ENCODE results near the gene INTS4.
"Not testable (repeated sequence)": the region's sequence is repeated elsewhere in the genome, so short reads cannot be mapped to it uniquely, and the experiment has no call there.

The INTS4 gene, protein sequence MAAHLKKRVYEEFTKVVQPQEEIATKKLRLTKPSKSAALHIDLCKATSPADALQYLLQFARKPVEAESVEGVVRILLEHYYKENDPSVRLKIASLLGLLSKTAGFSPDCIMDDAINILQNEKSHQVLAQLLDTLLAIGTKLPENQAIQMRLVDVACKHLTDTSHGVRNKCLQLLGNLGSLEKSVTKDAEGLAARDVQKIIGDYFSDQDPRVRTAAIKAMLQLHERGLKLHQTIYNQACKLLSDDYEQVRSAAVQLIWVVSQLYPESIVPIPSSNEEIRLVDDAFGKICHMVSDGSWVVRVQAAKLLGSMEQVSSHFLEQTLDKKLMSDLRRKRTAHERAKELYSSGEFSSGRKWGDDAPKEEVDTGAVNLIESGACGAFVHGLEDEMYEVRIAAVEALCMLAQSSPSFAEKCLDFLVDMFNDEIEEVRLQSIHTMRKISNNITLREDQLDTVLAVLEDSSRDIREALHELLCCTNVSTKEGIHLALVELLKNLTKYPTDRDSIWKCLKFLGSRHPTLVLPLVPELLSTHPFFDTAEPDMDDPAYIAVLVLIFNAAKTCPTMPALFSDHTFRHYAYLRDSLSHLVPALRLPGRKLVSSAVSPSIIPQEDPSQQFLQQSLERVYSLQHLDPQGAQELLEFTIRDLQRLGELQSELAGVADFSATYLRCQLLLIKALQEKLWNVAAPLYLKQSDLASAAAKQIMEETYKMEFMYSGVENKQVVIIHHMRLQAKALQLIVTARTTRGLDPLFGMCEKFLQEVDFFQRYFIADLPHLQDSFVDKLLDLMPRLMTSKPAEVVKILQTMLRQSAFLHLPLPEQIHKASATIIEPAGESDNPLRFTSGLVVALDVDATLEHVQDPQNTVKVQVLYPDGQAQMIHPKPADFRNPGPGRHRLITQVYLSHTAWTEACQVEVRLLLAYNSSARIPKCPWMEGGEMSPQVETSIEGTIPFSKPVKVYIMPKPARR

DNA sequence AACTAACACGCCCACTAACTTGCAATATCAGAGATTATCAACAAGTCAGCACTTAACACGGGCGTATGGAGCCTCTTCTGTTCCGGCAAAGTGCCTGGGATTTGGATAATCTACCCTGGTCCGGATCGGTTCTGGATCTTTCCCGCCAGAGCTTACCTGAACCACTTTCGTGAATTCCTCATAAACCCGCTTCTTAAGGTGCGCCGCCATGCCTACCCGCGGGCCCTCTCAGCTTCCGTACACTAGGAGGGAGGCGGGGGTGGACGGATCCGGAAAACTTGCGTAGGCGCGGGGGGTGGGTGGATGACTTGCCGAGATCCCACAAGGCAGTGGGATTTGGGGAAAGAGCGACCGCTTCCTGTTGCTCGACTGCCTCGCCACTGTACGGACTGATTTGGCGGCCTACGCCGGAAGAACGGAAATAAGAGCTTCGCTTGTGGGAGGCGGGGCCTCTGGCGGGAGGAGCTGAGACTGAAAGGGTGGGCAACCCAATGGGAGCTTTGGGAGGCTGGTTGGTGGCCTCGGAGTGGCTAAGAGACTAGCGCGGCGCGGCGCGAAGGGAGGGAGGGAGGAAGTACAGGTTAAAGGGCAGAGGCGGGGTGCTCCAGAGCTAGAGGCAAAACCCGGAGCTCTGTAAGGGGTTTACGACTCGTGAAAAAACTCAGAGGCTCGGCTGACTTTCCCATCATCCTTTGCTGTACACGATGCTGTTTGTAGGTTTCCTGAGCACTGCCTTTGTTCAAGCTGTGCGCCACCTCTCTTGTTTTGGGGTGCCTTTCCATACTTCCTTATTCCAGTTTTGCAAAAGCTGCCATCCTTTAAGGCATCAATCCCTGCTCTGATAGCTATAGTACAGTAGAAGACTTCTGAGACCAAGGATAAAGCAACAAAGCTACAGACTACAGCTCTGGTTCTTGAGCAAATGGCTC lies at the start of gene INTS4:
Gene INTS4 (minus strand): TSS at position 235 of the 929 bp plus-strand sequence. CDS start 25 bp downstream, at position 210.
- peak; percentile 98 for DNase-seq

DNA sequence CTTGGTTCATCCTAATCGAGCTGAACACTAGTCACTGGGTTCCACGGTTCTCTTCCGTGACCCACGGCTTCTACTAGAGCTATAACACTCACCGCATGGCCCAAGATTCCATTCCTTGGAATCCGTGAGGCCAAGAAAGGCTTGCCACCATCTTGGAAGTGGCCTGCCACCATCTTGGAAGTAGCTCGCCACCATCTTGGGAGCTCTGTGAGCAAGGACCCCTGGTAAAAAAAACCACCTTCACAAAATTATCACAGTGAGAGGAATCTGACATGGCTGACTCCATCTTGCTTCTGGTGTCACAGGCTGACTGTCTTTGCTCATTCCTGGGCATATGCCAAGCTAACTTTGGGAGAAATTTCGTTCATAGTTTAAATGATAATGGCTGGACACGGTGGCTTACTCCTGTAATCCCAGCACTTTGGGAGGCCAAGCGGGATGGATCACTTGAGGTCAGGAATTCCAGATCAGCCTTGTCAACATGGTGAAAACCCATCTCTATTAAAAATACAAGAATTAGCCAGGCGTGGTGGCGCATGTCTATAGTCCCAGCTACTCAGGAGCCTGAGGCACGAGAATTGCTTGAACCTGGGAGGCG lies 47.5 kb upstream of the INTS4 start:
- no peak for DNase-seq

DNA sequence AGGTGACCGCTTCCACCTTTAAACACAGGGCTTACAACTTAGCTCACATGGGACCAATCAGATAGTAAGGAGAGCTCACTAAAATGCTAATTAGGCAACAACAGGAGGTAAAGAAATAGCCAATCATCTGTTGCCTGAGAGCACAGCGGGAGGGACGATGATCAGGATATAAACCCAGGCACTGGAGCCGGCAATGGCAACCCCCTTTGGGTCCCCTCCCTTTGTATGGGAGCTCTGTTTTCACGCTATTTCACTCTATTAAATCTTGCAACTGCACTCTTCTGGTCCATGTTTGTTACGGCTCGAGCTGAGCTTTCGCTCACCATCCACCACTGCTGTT lies 46.9 kb upstream of the INTS4 start:
- not testable (repeated sequence) for DNase-seq

DNA sequence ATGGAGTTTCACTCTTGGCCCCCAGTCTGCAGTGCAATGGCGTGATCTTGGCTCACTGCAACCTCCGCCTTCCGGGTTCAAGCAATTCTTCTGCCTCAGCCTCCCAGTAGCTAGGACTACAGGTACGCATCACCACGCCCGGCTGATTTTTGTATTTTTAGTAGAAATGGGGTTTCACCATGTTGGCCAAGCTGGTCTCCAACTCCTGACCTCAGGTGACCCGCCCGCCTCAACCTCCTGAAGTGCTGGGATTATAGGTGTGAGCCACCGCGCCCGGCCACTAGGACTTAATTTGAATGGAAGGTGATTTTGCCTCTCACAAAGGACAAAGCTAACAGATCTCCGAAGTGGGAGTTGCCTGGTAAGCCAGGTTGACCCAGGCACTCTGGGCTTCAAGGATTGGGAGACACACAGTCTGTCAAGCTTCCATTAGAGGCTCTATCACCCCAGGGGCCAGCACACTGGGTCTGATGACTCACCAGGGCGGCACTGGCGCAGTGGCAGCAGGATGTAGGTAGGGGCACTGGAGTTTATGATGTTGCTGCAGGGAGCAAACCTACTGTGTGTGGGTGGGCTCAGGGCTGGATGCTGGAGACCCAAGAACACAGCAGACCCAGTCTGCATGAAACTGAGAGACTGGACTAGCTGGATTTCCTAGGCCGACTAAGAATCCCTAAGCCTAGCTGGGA lies 46.4 kb upstream of the INTS4 start:
- DNase-seq = no peak

DNA sequence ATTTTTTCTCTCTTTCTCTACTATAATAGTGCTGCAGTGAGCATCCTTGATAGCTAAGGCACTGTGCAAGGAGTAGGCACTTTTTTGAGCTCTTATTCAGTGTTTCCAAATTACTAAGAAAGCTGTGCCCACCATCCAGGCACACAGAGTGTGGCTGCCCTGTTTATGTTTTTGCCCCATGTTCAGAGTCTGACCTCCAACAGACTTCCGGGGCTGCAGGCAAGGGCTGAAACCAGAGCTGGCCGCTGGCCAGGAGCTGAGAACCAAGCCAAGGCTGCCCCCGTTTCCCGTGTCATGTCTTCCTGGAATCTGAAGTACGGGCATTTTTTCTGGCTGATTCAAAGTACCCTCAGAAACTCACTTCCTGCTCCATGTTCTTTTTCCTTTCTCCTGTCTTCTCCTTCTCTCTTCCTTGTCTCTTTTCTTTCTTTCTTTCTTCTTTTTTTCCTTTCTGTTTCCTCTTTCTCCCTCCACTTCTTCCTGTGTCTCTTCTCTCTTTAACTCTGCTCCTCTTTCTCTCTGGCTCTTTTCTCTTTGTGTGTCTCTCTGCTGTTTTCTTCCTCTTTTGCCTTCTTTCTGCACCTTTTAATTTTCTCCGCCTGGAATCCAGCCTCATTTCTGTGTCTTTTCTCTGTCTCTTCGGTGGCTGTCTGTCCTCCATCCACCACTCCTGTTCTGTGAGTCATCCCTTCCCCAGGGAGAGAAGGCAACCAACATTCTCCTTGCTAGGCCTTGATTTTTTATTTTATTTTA lies 45.6 kb upstream of the INTS4 start:
- peak; percentile 2 for DNase-seq

DNA sequence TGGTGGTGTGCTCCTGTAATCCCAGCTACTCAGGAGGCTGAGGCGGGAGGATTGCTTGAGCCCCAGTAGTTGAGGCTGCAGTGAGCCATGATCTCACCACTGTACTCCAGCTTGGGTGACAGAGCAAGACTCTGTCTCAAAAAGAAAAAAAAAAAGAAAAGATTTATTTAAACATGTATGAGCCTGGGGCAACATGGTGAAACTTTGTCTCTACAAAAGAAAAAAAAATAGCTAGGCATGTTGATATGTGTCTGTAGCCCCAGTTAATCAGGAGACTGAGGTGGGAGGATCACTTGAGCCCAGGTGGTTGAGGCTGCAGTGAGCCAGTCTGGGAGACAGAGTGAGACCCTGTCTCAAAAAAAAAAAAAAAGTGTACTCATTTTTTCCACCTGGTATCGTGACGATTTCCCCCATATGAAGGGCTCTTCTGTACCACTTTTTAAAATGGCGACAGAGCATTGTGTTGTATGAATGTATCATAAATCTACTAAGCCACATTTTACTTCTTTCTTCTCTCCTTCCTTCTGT lies 45.0 kb upstream of the INTS4 start:
- no peak for DNase-seq

DNA sequence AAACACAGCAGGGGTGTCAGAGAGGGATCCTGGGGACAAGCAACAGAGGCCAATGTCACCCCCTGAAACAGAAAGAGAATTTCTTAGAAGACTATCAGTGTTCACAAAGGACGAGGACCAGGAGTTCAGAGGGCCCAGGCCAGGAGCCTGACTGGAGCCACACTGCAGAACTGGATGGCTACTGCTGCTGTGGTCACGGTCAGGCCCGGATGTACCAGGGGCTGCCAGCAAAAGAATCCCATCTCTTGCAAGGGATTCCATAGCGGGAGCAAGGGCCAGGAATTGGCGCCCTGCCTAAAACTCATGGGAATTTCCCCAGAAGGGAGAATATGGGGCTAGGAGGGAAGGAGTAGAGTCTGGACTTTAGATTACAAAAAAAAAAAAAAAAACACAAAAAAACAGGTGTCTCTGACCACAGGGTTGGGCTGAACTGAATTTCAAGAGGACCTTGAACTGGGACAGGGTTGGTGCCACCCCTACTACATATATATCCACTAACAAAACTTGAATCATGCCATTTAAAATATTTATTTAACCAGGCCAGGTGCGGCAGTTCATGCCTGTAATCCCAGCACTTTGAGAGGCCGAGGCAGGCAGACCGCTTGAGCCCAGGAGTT lies 44.3 kb upstream of the INTS4 start:
- no peak for DNase-seq

DNA sequence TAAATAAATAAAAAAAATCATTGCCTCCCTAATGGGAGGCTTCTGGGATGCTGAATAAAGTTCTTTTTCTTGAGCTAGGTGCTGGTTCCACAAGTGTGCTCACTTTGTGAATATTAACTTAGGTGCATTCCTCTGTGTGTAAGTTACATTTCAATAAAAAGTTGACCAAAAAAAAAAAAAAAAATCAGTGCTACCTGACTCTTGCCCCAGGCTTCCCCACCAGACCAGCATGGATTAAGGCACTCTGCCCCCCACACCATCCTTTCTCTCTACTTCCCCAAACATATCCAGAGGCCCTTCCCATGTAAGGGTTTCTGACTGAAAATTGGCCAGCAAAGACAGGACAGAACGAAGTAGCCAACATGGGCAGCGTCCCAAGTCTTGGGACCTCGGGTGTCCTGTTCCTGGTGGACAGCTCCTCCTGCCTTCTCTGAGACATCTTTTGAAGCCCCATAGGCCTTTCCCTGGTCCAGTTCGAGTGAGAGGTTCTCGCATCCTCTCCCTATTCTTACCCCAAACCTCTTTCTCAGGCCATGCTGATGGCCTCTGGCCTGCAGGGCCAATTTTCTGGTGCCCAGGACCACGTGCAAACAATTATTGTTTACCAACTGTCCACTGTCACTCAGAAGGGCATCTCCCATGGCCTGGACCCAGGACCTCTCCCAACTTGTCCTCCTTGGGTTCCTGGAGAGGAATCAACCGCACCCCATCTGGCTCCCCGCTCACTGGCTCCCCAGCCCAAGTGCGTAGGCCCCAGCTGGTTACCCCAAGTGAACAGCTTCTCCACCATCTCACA lies 43.6 kb upstream of the INTS4 start:
- no peak for DNase-seq

DNA sequence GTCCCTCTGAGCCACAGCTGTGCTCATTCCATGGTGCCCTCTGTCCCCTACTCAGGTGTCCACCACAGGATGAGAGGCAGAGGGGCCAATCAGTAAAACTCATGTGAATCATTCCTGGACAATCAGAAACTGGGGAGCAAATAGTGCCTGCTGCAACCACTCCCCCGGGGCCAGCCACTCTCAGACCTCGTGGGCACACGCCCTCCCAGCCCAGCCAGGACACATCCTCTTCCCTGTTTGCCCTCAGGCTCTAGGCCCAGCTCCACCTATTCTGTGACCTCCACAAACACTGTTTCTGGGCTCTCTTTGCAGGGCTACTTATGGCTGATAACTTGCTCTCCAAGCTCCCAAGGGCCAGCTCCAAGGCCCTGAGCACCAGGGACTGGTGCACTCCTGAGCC lies 42.6 kb upstream of the INTS4 start:
- DNase-seq = no peak

DNA sequence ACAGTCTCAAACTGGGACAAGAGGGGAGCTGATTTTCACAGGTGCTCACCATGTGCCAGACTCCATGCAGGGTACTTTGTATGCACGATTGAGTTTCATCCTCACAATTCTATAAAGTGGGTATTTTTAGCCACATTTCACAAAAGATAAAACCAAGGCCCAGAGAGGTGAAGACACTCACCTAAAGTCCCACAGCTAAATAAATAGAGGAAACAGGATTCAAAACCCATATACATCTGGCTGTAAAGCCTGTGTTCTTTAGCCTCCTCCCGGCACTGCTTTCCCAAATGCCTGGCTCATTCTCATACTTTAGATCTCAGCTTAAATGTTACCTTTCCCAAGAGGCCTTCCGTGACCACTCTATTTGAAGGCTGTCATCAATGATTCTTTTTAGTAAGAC lies 41.8 kb upstream of the INTS4 start:
- no peak for DNase-seq

DNA sequence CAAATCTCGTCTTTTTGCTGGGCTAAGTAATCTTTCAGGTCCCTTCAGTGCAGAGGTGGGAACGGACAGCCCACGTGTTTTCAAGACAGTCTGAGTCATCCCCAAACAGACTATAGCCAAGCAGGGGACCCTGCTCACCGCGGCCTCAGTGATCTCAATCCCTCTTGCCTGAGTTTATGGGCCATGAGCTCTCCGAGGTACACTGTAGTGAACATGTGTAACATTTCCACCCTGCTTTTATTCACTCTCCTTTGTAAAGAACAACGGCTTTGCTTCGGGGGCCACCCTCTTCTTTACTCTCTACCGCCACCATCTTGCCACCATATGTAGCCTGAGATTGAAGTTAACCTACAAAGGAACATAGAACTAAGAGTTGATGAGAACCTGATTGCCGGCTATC lies 40.2 kb upstream of the INTS4 start:
- no peak for DNase-seq

DNA sequence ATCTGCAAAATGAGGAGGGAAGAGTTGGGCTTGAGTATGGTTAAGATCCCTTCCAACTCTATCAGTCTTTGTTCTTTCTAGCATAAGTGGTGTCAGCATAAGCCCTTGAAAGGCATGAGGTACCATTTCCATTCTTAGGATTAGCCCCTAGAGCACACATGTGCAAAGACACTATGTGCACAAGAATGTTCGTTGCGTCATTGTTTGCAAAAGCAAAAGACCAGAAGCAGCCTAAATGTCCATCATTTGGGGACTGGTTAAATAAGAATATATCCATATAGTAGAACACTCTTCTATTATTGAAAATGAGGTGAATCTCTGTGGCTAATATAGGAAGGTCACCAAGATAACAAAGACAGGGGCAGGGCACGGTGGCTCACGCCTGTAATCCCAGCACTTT lies 38.6 kb upstream of the INTS4 start:
- DNase-seq = no peak

DNA sequence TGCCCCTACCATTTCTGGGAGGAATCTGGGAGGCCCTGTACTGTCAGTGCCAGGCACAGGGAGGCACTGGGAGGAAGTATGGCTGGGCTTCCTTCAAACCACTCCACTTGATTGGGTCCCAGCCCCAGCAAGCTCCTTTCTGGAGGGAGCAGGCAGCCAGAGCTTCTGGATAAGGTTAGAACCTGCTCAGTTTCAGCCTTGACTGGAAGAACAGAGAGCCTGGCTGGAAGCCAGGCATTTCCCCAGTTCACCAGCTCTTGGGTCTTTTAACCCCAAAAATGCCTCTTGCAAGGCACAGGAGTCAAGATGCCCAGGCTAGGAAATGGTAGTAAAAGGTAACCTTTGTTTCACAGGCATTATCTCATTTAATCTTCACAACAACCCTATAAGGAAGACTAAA lies 37.6 kb upstream of the INTS4 start:
- peak; percentile 20 for DNase-seq

DNA sequence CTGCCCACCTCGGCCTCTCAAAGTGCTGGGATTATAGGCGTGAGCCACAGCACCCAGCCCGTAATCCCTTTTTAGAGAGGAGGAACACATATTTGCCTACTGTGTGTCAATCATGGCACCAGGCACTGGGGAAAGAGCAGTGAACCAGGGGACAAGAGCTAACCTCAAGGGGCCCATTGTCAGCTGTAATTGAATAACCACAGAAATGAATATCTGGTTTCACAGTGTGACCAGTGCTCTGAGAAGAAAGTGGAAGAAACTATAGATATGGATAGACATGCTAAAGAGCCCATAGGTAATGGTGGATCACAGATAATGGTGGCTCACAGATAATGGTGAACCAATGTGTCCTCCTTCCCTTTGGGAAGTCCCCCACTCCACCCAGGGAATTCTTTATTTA lies 37.2 kb upstream of the INTS4 start:
- DNase-seq = no peak

DNA sequence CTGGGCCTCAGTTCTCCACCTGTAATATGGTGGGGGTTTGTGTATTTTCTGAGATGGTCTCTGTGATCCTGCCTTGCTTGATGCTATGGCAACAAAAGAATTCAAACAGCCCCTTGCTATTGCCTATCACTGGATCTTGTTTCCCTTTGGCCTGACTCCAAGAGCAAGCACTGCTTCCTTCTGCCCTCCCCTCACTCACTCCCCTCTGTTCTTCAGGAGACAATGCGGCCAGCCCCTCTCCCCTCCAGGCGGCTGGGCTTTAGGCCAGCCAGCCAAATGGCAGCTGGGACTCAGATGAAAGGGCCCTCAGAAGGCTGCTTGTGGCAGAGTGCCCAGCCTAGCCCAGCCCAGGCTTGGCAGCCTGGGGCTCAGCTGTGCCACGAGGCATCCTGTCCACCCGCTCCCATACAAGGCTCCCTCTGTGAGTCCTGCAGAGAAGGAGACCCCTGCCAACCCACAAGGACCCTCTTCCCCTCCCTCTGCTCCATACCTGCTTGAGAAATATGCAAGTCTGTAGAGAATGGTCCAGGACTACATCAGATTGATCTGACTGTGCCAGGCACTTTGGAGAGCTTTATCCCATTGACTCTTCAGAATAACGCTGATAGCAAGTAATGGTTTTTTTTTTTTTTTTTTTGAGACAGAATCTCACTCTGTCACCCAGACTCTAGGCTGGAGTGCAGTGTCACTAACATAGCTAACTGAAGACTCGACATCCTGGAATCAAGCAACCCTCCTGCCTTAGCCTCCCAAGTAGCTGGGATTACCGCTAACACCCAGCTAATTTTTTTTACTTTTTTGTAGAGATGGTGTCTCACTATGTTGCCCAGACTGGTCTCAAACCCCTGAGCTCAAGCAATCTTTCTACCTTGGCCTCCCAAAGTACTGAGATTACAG lies 36.2 kb upstream of the INTS4 start:
- peak; percentile 91 for DNase-seq

DNA sequence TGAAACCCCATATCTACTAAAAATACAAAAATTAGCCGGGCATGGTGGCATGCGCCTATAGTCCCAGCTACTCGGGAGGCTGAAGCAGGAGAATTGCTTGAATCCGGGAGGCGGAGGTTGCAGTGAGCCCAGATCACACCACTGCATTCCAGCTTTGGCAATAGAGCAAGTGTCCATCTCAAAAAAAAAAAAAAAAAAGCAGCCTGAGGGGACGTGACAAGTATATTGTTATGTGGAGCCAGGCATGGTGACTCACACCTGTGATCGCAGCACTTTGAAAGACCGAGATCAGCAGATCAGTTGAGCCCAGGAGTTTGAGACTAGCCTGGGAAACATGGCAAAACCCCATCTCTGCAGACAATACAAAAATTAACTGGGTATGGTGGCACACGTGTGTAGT lies 34.0 kb upstream of the INTS4 start:
- not testable (repeated sequence) for DNase-seq

DNA sequence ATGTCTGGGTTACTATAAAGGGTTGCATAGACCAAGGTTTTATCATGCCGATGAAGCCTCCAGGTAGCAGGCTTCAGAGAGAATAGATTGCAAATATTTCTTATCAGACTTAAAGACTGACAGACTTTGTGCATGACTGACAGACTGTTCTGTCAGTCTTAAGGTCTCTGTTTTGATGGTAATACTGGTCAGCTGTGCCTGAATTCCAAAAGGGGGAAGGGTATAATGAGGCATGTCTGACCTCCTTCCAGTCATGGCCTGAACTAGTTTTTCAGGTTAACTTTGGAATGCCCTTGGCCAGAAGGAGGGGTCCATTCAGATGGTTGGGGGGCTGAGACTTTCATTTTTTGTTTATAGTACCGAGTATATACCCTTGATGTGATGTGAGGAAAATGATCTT lies 33.3 kb upstream of the INTS4 start:
- DNase-seq = no peak

DNA sequence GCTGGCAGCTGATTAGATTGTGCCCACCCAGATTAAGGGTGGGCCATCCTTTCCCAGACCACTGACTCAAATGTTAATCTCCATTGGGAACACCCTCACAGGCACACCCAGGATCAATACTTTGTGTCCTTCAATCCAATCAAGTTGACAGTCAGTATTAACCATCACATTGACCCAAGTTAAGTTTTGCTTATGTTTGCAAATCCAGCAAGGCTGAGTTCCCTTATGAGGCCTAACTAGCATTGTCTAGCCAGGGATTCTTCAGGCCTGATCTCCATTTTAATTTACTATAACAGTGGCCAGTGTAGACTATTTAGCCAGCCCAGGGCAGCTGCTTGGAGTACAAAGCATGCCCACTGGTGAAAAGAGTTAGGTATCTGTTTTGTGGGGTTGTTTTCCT lies 30.9 kb upstream of the INTS4 start:
- DNase-seq = no peak

Data from NCI-H1694 treated with DMSO at 0.1 percent for 48 hours (cell line).